ENCODE results near the gene FOXRED1. TPM values are rescaled to one million over a fixed set of nuclear protein-coding genes. Genes with fewer than 3 reads are reported as not detected.

Gene FOXRED1
- total and polyA plus RNA-seq, 9 of the 15 experiments (the other 6 are each of a cell fraction or from before 2014, with no cell fraction given), result 14.1 to 94.4 (median 53.1) TPM

- no peak for TF ChIP-seq HES1 (IDR thresholded peaks at IDR 0.05; ENCODE audit: low read depth)
- TF ChIP-seq BCL6 (CRISPR knock-in tag; IDR thresholded peaks at IDR 0.05), result no peak
- no peak for TF ChIP-seq CGGBP1 (CRISPR knock-in tag; IDR thresholded peaks at IDR 0.05)
- 0 out of 2 replicates have a peak, but pooled peaks have one; percentile 70 for TF ChIP-seq CREB3 (tag; conservative IDR thresholded peaks at IDR 0.05; ENCODE audit: low read depth)
- TF ChIP-seq MCM3 (IDR thresholded peaks at IDR 0.05), result no peak
- no peak for TF ChIP-seq TARDBP (IDR thresholded peaks at IDR 0.05)
- no peak for TF ChIP-seq FOXP4 (CRISPR knock-in tag; IDR thresholded peaks at IDR 0.05; ENCODE audit: borderline replicate concordance)
- TF ChIP-seq NRF1 (conservative IDR thresholded peaks at IDR 0.05 in 1 of 2, IDR thresholded peaks at IDR 0.05 in 1 of 2), result peak; percentile 94 to 96
- no peak for TF ChIP-seq KDM2B (CRISPR knock-in tag; IDR thresholded peaks at IDR 0.05)
- TF ChIP-seq DNMT1 (IDR thresholded peaks at IDR 0.05), result no peak
- TF ChIP-seq JUN (IDR thresholded peaks at IDR 0.05; ENCODE audit: borderline replicate concordance, low read depth, low read length), result peak; percentile 40; the same call in 1 of the 2 replicates
- no peak; the same call in 1 of the 2 replicates for TF ChIP-seq JUN (CRISPR knock-in tag; IDR thresholded peaks at IDR 0.05; ENCODE audit: borderline replicate concordance)
- TF ChIP-seq KAT8 (IDR thresholded peaks at IDR 0.05; ENCODE audit: low read depth), result no peak
- TF ChIP-seq MNT (conservative IDR thresholded peaks at IDR 0.05), result peak; percentile 66 to 80
- TF ChIP-seq DEAF1 (CRISPR knock-in tag; IDR thresholded peaks at IDR 0.05), result no peak
- no peak for TF ChIP-seq BMI1 (IDR thresholded peaks at IDR 0.05; ENCODE audit: low read length)
- TF ChIP-seq SMARCA4 (IDR thresholded peaks at IDR 0.05), result no peak; the same call in 1 of the 2 replicates
- TF ChIP-seq ZNF146 (CRISPR knock-in tag; IDR thresholded peaks at IDR 0.05; ENCODE audit: unreplicated experiment), result no peak
- no peak for TF ChIP-seq ZNF696 (CRISPR knock-in tag; conservative IDR thresholded peaks at IDR 0.05)
- no peak for TF ChIP-seq ZFP1 (CRISPR knock-in tag; IDR thresholded peaks at IDR 0.05)
- TF ChIP-seq PPARD (CRISPR knock-in tag; IDR thresholded peaks at IDR 0.05), result no peak
Observed at GRCh38 chr11:126303623-126304456, 34.9 kb downstream of the FOXRED1 start, which contains the start of gene DCPS (continued).

Data from K562 (cell line).